C4-2B (cell line): Measurements from ENCODE around the gene GM2A.

ENCODE experiments used
- H3K27ac ChIP-seq: fragments of 450-650 bp; 2 replicates; pipeline ENCODE4 v1.5.1; 2017
- CTCF ChIP-seq: fragments of 450-650 bp; conservative IDR thresholded peaks from 2 replicates; pipeline ENCODE4 v1.5.1; 2017; ENCODE audit warnings: mild to moderate bottlenecking
- ZFX ChIP-seq: fragments of 450-650 bp; IDR thresholded peaks from 2 replicates; pipeline ENCODE4 v1.6.1; 2017

GM2A gene

GRCh38 chr5:151222054-151222789, 30.8 kb upstream of the GM2A start:
- TF ChIP-seq CTCF (no peak), ZFX (no peak)
- no peak overlapping the region for H3K27ac ChIP-seq

- TF ChIP-seq ZFX (no peak), CTCF (no peak)
- no peak overlapping the region; the same call in 1 of the 2 replicates for H3K27ac ChIP-seq
Observed at GRCh38 chr5:151222790-151223446, 30.1 kb upstream of the GM2A start.

- H3K27ac ChIP-seq: peak within 1 kb of the TSS; percentile 52
- TF ChIP-seq ZFX: no peak
- peak; percentile 37 for TF ChIP-seq CTCF
Observed at GRCh38 chr5:151223447-151224264, 29.3 kb upstream of the GM2A start, which contains the start of gene CCDC69. Gene CCDC69 (minus strand): TSS chr5:151224092. CDS start chr5:151223970, 122 bp downstream.

- TF ChIP-seq CTCF: no peak; the same call in 1 of the 2 replicates
- no peak for TF ChIP-seq ZFX
Observed at GRCh38 chr5:151224372-151224771, 28.6 kb upstream of the GM2A start.

GRCh38 chr5:151225071-151225470, 27.9 kb upstream of the GM2A start:
- TF ChIP-seq CTCF (no peak), ZFX (no peak)
- no peak overlapping the region for H3K27ac ChIP-seq

More at GRCh38 chr5:151224372-151224771, 28.6 kb upstream of the GM2A start:
- no peak overlapping the region for H3K27ac ChIP-seq

- no peak overlapping the region for H3K27ac ChIP-seq
- no peak for TF ChIP-seq CTCF
- TF ChIP-seq ZFX: no peak
Observed at GRCh38 chr5:151225475-151225874, 27.5 kb upstream of the GM2A start.
